RPMI8226 (cell line): ENCODE results near the gene FAM171A1.
"Not testable (repeated sequence)": the region's sequence is repeated elsewhere in the genome, so short reads cannot be mapped to it uniquely, and the experiment has no call there.

Source experiments
- DNase-seq: peaks from one replicate; pipeline ENCODE4 v3.0.0-alpha.2; 2015

FAM171A1 gene

DNA sequence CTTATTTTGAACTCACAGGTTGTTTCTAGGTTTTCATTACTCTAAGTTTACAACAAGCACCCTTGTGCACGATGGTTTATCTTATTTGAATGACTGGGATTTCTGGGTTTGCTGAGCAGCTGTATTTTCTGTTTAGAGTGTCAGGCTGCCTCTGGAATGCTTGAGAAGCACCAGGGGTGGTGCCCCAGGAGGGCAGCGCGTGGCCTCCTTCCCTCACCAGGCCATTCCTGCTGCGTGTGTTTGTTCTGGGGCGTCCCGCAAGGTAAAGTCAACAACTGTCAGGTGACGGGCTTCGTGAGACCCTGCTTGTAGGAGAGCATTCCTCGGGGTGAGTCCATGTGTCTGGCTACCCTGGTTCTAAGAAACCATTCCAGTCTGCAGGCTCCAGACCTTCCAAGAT lies 54.9 kb downstream of the FAM171A1 start:
- no peak for DNase-seq

DNA sequence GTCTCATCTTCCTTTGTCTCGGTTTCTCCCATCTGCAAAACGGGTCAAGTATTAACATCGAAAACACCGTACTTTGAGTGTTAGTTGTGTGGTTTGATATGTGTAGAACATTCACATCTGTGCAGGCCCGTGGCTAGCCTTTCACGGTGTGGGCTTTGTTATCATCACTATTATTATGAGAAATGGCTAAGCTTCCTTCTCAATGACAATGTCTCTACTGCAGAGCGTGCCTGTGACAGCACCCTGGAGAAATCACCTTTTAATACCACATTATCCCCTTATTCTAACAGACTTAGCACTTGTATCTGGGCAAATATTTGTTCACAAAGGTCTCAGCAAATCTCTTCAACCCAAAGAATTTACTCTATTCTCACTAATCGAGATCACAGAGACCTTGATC lies 55.8 kb downstream of the FAM171A1 start:
- no peak for DNase-seq

DNA sequence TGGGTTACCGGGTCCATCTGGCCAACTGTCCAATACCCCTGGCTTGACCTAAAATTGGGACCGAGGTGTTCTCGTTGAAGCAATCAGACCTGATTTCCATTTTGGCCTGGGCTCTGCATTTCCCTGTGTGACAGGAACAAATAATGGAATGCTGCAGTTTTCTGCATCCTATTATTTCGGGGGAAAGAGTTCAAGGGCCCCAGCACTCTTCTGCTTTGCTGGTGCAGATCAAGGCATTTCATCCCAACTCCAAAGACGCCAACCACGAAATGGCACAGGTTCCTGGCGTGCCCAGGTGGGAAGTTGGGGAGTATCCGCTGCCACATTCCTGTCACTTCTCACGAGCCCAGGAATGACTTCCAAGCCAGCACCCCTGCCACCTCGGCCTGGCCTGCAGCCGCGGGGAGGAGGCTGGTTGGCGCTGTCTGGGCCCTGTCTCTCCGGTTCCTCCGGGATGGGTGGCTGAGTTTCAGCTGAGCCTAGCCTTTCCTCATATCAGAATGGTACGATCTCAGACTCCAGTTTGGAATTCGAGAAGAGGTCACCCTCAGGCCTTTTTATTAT lies 56.5 kb downstream of the FAM171A1 start:
- DNase-seq: no peak

DNA sequence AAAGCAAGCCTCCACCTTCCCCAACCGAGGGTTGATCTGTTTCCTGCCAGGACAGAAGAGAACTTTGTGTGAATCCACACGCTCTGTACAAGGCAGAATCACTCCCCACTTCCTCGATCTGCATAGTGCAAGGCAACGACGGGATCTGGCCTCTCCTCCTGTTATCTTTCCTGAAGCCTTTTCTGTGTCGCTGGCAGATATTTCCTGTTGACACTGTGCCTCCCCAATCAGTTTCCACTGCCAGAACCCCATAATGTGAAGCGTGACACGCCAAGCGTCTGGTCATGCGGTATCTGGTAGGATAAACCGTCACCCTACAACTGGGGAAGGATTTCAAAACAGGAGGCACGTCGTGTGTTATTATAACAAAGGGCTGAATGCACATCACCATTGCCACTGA lies 57.2 kb downstream of the FAM171A1 start:
- no peak for DNase-seq

DNA sequence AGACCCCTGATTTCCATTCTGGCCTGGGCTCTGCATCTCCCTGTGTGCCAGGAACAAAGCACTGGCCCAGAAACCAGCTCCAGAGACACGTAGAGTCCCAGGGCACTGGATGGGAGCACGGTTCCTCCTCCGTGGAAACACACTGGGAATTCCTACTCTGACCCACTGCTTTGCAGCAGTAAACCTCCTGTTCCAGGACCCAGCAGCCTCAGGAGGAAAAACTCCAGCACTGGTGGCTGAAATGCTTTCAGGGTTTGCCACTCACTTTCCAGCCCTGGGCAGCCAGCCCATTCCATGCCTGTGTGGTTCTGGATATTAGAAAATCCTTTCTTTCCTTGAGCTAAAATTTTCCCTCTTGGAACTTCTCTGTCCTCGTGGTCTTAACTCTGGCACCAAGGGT lies 58.0 kb downstream of the FAM171A1 start:
- no peak for DNase-seq

DNA sequence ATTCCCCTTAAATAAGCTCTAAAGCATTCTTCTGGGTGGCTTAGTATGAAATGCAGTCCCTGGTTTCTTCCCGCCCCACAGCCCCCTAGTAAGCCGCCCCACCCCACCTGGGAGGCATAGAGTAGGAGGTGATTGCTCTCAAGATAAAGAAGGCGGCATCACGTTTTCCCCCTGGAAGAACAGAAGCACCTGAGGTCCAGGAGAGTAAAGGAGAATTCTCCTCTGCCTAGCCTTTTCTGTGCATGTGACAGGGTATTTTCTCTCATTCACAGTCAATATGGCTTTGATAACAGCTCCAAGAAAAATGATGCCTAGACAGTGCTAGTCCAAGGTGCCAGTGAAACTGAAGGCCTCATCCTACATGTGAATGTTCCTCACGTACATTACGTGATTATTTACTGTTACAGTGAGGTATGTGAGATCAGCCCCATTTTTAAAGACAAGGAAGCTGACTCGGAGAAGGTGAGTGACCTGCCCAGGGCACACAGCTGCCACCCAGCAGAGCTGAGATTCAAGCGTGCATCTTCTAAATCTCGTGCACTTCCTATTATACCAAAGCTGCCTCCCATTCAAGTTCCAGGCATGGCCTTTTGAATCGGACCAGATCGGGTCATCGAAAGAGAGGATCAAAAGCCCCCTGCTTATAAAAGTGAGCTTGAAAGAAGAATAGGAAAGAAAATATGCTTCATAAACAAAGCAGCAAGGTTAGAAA lies 59.4 kb downstream of the FAM171A1 start:
- no peak for DNase-seq

DNA sequence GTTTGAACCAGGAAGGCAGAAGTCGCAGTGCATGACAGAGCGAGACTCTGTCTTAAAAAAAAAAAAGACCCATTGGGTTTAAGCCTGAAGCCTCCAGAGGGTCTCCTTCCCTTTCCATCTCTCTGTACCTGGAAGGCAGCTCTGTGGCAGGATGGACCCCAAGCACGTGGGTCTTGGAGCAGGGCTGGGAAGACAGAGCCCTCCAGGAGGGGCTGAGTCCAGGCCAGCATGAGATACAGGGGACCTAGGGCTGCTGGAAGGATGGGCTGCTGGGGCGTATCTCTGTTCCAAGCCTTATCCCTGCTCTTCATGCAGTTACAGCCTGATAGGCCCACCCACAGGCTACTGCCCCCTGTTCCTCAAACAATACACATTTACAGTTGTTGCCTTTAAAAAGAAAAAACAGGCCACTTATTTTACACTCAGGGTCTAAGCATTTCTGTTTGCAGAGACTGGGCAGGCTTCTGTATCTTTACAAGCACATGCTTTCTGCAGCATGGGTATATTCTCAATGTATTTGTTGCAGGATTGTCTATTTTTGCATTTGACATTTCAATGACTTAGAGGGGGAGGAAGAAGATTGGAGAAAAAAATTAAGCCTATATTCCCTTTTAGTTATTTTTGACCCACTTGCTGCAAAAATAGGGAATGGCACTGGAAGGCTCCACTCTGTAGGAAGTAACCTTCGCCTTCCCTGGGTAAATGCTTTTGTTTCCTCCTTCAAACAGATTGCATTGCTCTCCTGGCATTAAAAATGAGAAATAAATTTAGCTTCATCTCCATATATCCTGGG lies 60.1 kb downstream of the FAM171A1 start:
- no peak for DNase-seq

DNA sequence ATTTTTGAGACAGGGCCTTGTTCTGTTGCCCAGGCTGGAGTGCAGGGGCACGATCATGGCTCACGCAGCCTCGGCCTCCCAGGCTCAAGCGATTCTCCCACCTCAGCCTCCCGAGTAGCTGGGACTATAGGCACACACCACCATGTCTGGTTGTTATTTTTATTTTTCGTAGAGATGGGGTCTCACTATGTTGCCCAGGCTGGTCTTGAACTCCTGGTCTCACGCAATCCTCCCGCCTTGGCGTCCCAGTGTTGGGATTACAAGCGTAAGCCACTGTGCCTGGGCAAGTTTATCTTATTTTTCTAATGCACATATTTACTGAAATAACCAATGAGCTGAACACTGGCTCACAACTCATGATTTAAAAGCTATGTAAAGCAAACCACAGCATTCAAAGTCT lies 61.9 kb downstream of the FAM171A1 start:
- no peak for DNase-seq

DNA sequence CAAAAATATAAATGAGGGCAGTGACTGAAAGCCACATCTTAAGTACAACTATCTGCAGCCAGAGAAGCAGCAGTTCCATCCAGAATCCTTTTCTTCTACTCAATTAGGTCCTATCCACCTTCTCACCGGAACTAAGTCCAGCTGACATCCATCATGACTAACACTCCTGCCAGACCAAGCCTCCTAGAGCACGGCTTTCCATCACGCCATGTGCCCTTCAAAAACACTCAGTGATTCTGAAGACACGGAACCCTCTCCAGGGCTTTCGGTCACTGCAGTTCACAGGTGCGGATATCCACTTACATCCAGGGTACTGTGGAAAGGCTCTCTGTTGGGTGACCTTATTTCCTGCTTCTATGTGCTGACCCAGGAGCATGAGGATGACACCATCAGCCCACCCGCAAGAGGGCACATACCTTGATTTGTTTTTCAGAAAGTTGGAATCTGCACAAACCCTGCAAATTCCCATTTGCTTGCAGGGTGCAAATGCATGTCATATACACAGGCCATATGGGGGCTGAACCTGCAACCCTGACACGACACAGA lies 64.3 kb downstream of the FAM171A1 start:
- no peak for DNase-seq

DNA sequence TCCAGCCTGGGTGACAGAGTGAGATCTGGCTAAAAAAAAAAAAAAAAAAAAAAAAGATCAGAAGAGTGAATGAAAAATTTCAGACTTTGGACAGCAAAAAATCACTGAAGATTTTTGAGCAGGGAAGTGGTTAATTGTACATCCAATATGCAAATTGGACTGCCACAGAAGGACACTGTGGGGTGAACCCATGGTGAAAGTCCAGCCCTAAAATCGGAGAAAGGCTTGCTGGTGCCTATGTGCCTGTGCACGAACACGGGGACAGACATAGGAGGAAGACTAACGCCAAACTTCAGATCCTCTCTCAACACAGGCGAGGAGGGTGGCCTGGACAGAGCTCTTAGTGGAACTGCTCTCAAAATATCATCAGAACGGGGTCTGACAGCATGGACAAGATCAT lies 65.5 kb downstream of the FAM171A1 start:
- DNase-seq: no peak

DNA sequence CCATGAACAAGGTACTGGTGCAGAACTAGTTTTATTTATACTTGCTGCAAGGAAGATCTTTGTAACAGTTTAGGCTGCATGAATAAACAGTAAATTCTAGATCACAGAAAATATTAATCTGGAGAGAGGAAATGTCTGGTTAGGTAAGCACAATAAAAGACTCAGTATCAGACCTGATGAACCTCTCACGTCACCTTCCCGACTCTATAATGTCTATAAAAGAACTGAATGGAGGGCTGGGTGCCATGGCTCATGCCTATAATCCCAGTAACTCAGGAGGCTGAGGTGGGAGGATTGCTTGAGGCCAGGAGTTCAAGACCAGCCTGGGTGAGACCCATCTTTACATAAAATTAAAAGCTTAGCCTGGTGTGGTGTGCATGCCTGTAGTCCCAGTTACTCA lies 65.9 kb downstream of the FAM171A1 start:
- DNase-seq: no peak

DNA sequence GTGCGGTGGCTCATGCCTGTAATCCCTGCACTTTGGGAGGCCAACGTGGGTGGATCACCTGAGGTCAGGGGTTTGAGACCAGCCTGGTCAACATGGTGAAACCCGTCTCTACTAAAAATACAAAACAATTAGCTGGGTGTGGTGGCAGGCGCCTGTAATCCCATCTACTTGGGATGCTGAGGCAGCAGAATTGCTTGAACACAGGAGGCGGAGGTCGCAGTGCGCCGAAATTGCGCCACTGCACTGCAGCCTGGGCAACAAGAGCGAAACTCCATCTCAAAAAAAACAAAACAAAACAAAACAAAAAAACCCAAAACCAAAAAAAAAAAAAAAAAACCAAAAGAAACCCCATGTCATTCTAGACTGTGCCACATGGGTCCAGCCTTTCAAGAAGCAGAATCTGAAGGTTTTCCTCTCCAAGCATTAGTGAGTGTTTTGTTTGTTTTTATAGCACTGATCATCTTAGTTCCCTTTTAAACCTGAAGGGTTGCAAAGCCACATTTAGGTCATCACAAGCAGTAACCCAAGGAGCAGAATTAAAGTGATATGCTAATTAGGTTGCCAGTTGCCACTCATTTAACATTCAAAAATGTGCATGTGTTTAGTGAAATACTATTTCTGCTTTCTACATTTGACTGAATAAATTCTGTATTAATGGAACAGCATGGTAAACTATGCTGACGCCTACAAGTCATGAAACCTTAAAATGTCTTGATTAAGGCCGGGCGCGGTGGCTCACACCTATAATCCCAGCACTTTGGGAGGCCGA lies 68.7 kb downstream of the FAM171A1 start:
- not testable (repeated sequence) for DNase-seq

DNA sequence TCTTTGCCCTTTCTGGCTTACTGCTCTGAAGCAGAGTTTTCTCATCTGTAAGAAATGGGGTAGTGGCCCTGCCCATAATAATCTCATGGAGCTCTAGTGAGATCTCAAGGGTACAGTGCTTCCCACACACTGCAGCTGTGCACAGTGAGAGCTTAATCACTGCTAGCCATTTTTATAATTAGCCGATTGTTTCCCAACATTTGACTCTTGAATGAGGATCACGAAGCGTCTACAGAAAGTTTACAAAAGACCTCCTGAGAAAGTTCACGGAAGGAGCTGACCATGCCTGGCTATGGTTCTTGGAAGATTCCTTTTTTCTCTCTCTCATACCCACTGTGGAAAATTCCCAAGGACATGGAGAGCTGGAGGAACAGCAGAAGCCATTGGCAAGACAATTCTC lies 70.4 kb downstream of the FAM171A1 start:
- DNase-seq: no peak

DNA sequence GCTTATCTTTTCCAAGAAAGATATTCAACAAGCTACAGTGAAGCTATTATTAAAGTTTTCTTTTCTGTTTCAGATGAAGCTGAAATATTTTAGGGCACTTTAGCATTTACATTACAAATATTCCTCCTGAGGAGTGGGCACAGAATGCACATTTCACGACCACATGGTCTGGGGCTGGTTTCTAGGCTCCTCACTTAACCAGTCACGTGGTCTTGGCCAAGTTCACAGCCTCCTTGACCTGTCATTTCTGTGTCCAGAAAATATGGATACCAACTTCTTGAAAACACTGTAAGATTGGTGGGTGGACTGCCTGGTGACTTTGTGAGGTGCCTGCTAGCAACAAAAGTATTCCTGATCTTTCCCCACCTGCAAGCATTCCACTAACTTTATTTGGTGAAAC lies 70.9 kb downstream of the FAM171A1 start:
- DNase-seq: no peak

DNA sequence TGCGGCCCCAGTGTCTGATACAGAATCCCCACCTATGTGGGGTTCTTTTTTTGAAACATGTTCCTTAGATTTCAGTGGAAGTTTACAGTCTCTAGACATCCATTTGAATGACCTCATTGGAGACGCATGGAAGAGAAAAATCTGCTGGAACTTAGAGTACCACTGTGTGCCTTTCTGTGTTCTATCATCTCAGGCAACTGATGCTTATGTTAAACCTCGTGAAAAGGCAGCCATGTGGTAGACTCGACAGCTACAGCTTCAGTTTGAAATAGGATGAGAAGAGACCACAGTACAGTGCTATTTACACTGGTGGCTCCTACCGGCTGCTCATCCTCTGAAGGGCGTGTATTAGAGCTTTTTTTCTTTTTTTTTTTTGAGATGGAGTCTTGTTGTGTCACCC lies 74.4 kb downstream of the FAM171A1 start:
- DNase-seq: no peak

DNA sequence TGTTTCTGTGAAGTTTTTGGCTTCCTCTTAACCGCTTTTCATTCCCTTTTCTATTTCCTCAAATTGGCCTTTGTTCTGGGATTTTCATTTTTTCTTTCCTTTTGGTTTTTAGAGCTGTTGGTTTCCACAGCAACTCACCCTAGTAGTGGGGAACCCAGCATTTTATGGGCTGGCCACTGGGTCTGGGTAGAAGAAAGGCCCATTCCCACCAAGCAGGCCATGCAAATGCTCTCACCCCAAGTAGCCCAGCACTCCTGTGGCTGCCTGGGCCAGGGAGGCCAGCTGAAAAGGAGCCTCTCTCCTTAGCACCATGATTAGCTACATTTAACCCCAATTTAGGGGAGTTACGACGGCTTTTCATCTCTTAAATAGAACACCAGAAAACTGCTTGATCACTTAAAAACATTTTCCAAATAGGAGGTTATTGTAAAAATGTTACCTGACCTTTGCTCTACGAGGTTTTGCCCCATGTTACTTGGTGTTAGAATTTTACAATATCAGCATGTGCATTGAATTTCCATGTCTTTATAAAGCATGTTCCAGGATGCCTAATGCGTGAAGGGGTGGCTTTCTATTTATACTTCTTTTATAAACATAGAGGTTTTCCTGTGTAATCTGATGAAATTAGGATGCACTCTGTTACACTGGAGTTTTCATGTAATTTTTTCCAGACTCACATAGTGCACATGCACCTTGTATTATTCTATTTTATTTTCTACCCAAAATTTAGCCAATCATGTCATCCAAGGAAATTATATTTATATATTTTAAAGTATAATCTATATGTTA lies 75.4 kb downstream of the FAM171A1 start:
- no peak for DNase-seq

DNA sequence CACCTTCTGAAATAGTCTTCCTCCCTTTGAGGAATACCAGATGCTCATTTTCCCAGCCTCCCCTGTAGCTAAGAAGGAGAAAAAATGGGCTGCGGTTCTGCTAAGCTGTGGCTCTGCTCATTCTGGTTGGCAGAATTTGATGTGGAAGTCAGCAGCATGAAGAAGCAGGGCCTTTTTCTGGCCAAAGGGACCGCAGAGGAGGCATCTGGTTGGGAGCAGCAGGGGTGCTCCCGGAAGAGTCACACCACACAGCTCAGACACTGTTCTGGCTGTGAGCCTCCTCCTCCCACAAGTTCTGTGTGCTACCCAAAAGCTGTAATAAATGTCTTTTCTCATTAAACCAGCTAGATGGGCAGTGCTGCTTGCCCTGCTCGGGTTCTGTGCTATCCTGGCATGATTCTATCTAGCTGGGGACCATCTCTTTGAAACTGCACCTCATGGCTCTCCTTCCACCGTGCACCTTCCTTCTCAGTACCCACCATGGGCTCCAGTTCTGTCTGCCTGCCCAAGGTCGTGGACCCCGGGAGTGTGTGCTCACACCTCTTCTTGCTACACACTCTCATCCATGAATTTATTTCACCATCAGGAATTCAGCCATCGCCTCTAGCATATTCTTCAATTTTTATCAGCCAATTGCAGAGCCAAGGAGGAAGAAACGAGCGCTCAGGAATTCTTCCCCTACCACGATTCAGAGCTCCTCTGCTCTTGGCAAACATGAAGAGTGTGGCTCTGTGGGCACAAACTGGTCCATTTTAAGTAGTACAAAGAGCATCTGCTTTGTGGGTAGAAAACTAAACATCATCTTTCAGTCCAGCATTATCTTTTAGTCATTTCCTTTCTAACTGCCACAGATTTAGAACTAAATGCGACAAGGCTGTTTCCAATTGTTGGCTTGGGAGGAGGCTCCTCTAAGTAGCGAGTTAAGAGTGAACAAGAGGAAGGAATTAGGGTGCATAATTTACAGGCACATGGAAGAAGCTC lies 76.9 kb downstream of the FAM171A1 start:
- no peak for DNase-seq

DNA sequence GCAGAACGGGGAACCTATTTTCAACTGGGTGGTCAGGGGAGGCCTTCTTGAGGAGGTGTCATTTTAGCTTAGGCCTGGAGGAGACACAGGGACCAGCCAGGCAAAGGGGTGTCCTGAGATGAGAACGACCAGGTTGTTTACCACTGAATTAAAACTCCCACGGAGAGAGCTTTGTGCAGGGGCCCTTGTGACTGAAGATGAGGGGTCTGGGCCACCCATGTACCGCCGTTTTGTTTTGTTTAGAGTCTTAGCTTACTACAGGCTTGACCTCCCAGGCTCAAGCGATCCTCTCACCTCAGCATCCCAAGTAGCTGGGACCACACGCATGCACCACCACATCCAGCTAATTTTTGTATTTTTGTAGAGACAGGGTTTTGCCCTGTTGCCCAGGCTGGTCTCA lies 80.4 kb downstream of the FAM171A1 start:
- DNase-seq: no peak

DNA sequence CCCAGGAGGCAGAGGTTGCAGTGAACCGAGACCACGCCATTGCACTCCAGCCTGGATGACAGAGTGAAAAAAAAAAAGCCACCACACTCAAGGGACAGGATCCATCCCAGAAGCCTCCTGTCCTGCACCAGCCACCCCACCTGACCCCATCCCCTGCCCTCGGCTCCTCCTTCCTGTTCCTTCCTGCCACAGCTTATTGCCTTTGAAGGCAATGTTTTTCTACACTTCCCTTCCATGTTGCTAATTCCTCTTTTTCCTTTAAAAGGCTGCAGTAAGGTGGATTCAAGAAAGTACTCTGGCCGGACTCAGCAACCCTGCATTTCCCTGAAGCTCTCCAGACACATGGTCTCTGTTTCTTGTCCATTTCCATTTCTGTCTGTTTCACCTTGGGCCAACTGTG lies 80.9 kb downstream of the FAM171A1 start:
- DNase-seq: no peak

DNA sequence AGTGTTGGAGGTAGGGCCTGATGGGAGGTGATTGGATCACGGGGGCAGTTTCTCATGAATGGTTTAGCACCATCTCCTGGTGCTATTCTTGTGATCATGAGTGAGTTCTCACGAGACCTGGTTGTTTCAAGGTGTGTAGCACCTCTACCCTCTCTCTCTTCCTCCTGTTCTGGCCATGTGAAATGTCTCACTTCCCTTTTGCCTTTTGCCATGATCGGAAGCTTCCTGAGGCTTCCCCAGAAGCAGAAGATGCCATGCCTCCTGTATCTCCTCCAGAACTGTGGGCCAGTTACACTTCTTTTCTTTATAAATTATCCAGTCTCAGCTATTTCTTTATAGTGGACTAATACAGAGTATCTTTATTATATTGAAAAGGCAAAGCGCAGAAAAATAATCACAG lies 90.1 kb downstream of the FAM171A1 start:
- DNase-seq: no peak

DNA sequence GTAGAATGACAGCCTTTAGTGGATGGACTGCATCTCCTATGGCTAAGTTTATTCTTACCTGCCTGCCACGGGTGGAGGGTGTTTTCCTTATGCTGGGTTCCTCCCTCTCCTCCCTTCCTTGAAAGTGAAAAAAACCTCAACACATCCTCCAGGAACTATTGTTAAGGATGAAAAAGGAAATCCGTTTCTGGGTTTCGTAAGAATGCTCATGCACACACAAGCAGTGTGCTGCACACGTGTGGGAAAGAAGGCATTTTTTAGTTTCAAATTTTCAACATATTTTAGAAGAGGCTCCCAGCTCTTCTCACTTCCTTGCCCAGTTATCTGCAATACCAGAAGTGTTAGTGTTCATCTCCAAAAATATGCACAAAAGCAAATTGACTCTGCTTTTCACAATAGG lies 90.6 kb downstream of the FAM171A1 start:
- no peak for DNase-seq
